Fibroblast of villous mesenchyme (primary cell): Measurements from ENCODE around the gene CLEC9A. TPM values are rescaled to one million over a fixed set of nuclear protein-coding genes. Genes with fewer than 3 reads are reported as not detected.

ENCODE experiments used
- DNase-seq: peaks from one replicate; pipeline ENCODE4 v3.0.0-alpha.2; 2010; ENCODE audit warnings: low read depth
- H3K4me3 ChIP-seq: 2 replicates; pipeline ENCODE4 v1.5.1; 2011; ENCODE audit warnings: low read depth, mild to moderate bottlenecking, low read length
- total RNA-seq: library from RNA; depleted of rRNA; stranded (reverse); fragments of >200 nt; gene quantifications from 2 replicates; pipeline ENCODE4 v1.2.3, GENCODE V29; 2012
- TF ChIP-seq, protein P1 (sequence below): IDR thresholded peaks from 2 replicates; pipeline ENCODE4 v1.5.1; 2012; ENCODE audit warnings: low read depth, mild to moderate bottlenecking, low read length; ENCODE audit not compliant: insufficient read depth

CLEC9A gene
- total RNA-seq, 1 donor, result not detected

GRCh38 chr12:10070380-10070779, 39.9 kb downstream of the CLEC9A start:
- TF ChIP-seq, protein P1, sequence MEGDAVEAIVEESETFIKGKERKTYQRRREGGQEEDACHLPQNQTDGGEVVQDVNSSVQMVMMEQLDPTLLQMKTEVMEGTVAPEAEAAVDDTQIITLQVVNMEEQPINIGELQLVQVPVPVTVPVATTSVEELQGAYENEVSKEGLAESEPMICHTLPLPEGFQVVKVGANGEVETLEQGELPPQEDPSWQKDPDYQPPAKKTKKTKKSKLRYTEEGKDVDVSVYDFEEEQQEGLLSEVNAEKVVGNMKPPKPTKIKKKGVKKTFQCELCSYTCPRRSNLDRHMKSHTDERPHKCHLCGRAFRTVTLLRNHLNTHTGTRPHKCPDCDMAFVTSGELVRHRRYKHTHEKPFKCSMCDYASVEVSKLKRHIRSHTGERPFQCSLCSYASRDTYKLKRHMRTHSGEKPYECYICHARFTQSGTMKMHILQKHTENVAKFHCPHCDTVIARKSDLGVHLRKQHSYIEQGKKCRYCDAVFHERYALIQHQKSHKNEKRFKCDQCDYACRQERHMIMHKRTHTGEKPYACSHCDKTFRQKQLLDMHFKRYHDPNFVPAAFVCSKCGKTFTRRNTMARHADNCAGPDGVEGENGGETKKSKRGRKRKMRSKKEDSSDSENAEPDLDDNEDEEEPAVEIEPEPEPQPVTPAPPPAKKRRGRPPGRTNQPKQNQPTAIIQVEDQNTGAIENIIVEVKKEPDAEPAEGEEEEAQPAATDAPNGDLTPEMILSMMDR, result no peak
- H3K4me3 ChIP-seq, result no peak overlapping the region
- DNase-seq, result no peak

DNA sequence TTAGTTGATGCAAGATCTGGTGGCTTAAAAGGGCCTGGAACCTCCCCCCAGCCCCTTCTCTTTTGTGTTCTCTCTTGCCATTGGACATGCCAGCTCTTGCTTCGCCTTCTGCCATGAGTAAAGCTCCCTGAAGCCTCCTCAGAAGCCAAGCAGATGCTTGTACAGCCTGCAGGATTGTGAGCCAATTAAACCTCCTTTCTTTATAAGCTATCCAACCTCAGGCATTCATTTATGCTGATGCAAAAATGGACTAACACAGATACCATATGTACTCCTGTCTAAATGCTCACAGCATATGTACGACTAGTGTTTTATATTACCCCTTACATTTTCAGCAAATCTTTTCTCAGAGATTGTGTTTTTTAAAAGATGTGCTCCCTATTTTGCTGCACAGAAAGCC, 41.6 kb downstream of the CLEC9A start:
- TF ChIP-seq, protein P1, result no peak
- H3K4me3 ChIP-seq, result no peak overlapping the region
- DNase-seq, result no peak

- no peak overlapping the region for H3K4me3 ChIP-seq
- no peak for DNase-seq
- TF ChIP-seq, protein P1, result no peak
Observed at GRCh38 chr12:10073261-10073660, 42.8 kb downstream of the CLEC9A start.

GRCh38 chr12:10075451-10075850, 45.0 kb downstream of the CLEC9A start:
- DNase-seq, result no peak
- TF ChIP-seq, protein P1, result no peak
- no peak overlapping the region for H3K4me3 ChIP-seq

GRCh38 chr12:10082117-10082874, 51.8 kb downstream of the CLEC9A start:
- DNase-seq, result no peak
- TF ChIP-seq, protein P1, result no peak
- no peak overlapping the region for H3K4me3 ChIP-seq

DNA sequence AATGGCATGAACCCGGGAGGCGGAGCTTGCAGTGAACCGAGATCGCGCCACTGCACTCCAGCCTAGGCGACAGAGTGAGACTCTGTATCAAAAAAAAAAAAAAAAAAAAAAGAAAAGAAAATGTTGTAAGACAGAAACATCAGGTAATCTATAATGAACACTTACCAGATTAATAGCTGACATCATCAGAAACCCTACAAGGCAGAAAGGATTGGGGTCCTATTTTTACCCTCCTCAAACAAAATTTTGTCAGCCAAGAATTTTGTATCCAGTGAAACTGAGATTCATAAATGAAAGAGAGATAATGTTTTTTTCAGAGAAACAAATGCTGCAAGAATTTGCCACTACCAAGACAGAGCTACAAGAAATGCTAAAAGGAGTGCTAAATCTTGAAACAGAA, 54.3 kb downstream of the CLEC9A start:
- TF ChIP-seq, protein P1, result no peak
- no peak for DNase-seq
- no peak overlapping the region for H3K4me3 ChIP-seq

DNA sequence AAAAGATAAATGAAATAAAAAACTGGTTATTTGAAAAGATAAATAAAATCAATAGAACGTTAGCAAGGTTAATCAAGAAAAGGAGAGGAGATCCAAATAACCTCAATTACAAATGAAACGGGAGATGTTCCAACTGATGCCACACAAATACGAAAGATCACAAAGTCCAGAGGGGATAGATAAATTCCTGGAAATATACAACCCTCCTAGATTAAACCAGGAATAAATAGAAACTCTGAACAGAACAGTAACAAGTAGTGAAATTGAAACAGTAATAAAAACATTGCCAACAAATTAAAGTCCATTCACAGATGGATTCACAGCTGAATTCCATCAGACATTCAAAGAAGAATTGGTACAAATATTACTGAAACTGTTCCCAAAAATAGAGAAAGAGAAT, 55.9 kb downstream of the CLEC9A start:
- no peak for DNase-seq
- no peak overlapping the region for H3K4me3 ChIP-seq
- TF ChIP-seq, protein P1, result no peak
